ENCODE measurements around the gene LIPM. TPM values are rescaled to one million over a fixed set of nuclear protein-coding genes. Genes with fewer than 3 reads are reported as not detected.
A peak's percentile ranks its signal among the peaks of the same experiment; 100 is the strongest.

LIPM gene
- total and polyA plus RNA-seq, 8 donors: 0.14 TPM; not detected in 7

DNA sequence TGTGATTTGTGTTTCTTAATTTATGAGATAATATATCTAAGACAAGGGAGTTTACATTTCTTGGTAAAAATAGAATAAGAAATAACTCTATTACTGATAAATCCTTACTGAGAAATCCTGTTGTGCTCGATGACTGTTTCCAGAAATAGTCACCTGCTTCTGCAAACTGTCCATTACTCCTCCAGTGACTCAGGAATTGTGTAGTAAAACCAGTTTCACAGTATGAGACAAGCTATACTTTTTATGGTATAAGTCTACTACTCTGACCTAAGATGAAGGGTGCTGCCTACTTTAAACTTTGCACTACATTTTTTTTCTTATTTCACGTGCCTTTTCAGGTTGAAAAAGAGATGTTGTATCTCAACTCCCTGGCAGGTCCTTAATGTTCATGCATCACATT, 56.0 kb downstream of the LIPM start:
- DNase-seq: no peak
- H3K36me3 ChIP-seq: no peaks in the 10 kb centered on the region
- intact Hi-C loops (cut with DNase I): no loop called here
- ATAC-seq: peak; percentile 54
- H3K9me3 ChIP-seq: no peaks in the 10 kb centered on the region
- no peaks in the 10 kb centered on the region for H3K27me3 ChIP-seq
- no peak overlapping the region for H3K4me3 ChIP-seq
- TF ChIP-seq, protein P1, sequence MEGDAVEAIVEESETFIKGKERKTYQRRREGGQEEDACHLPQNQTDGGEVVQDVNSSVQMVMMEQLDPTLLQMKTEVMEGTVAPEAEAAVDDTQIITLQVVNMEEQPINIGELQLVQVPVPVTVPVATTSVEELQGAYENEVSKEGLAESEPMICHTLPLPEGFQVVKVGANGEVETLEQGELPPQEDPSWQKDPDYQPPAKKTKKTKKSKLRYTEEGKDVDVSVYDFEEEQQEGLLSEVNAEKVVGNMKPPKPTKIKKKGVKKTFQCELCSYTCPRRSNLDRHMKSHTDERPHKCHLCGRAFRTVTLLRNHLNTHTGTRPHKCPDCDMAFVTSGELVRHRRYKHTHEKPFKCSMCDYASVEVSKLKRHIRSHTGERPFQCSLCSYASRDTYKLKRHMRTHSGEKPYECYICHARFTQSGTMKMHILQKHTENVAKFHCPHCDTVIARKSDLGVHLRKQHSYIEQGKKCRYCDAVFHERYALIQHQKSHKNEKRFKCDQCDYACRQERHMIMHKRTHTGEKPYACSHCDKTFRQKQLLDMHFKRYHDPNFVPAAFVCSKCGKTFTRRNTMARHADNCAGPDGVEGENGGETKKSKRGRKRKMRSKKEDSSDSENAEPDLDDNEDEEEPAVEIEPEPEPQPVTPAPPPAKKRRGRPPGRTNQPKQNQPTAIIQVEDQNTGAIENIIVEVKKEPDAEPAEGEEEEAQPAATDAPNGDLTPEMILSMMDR (IDR thresholded peaks at IDR 0.05): no peak
- no peak overlapping the region for H3K27ac ChIP-seq
- peaks cover 0 to 47% of the 10 kb centered on the region in 2 donors for H3K4me1 ChIP-seq

GRCh38 chr10:88861036-88861435, 58.5 kb downstream of the LIPM start:
- Histone ChIP-seq H3K4me3 (no peak overlapping the region), H3K27me3 (no peaks in the 10 kb centered on the region), H3K27ac (peak overlapping the region in 1 of 2 donors; percentile 54), H3K36me3 (no peaks in the 10 kb centered on the region), H3K9me3 (no peaks in the 10 kb centered on the region), H3K4me1 (peaks cover 0 to 36% of the 10 kb centered on the region in 2 donors)
- intact Hi-C loops (cut with DNase I): no loop called here
- no peak for DNase-seq
- TF ChIP-seq, protein P1 (IDR thresholded peaks at IDR 0.05): no peak
- no peak for ATAC-seq

GRCh38 chr10:88865281-88865876, 62.8 kb downstream of the LIPM start:
- peak; percentile 59 for ATAC-seq
- Histone ChIP-seq H3K4me3 (no peak overlapping the region), H3K27me3 (no peaks in the 10 kb centered on the region), H3K36me3 (no peaks in the 10 kb centered on the region), H3K27ac (no peak overlapping the region), H3K4me1 (peaks cover 0 to 17% of the 10 kb centered on the region in 2 donors), H3K9me3 (no peaks in the 10 kb centered on the region)
- DNase-seq: peak in 1 of 4 donors; percentile 45
- TF ChIP-seq, protein P1 (IDR thresholded peaks at IDR 0.05): peak; percentile 13 to 18
- intact Hi-C loops (cut with DNase I): no loop called here

DNA sequence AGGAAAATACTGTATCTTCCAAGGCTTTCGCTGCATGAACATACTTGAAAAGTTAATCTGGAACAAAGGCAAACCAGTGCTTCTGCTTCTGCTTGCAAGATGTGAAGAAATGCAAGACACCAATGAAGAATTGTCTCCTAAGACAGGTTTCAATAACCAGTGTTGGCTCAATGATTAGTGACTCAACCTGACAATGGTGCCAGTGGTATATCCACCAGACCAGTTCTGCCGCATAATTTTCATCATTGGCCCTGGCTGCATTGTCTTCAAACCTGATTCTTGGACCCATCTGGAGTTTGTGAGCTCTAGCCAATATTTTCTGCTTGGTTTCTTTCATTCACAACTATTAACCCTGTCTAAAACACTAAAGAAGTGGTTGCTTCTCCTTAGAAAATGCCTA, 63.9 kb downstream of the LIPM start:
- intact Hi-C loops (cut with DNase I): no loop called here
- H3K27ac ChIP-seq: no peak overlapping the region
- TF ChIP-seq, protein P1 (IDR thresholded peaks at IDR 0.05): no peak
- H3K9me3 ChIP-seq: no peaks in the 10 kb centered on the region
- H3K36me3 ChIP-seq: no peaks in the 10 kb centered on the region
- H3K4me1 ChIP-seq: peaks cover 0 to 7% of the 10 kb centered on the region in 2 donors
- no peak overlapping the region for H3K4me3 ChIP-seq
- H3K27me3 ChIP-seq: no peaks in the 10 kb centered on the region
- no peak for ATAC-seq
- DNase-seq: no peak

GRCh38 chr10:88870089-88870488, 67.6 kb downstream of the LIPM start:
- Histone ChIP-seq H3K36me3 (no peaks in the 10 kb centered on the region), H3K4me1 (peaks cover 0 to 4% of the 10 kb centered on the region in 2 donors), H3K27ac (no peak overlapping the region), H3K27me3 (no peaks in the 10 kb centered on the region), H3K9me3 (no peaks in the 10 kb centered on the region), H3K4me3 (no peak overlapping the region)
- ATAC-seq: no peak
- no peak for DNase-seq
- TF ChIP-seq, protein P1 (IDR thresholded peaks at IDR 0.05): no peak
- intact Hi-C loops (cut with DNase I): no loop called here

Other genes starting within 250 kb of the LIPM start
- 1 to 10 TPM; 5.8 to 8.8 TPM for gene RNLS, start 219.4 kb upstream of the LIPM start, total RNA-seq
- gene RNLS, start 219.4 kb upstream of the LIPM start, polyA plus RNA-seq (ENCODE audit: insufficient read length in 6 of 6): 1 to 10 TPM; 4.1 to 7.3 (median 4.6) TPM
- gene LIPJ, start 216.0 kb upstream of the LIPM start, total RNA-seq: not detected
- under 1 TPM; 0.07 to 0.41 (median 0.23) TPM for gene LIPJ, start 216.0 kb upstream of the LIPM start, polyA plus RNA-seq (ENCODE audit: insufficient read length in 6 of 6)
- gene LIPF, start 138.3 kb upstream of the LIPM start, total RNA-seq: not detected
- under 1 TPM in 3 of 6 donors, not detected in 3; 0.24 to 0.51 (median 0.38) TPM for gene LIPF, start 138.3 kb upstream of the LIPM start, polyA plus RNA-seq (ENCODE audit: insufficient read length in 6 of 6)
- gene LIPK, start 96.5 kb upstream of the LIPM start, total RNA-seq: not detected
- not detected for gene LIPK, start 96.5 kb upstream of the LIPM start, polyA plus RNA-seq (ENCODE audit: insufficient read length in 6 of 6)
- gene LIPN, start 42.7 kb upstream of the LIPM start, total RNA-seq: 1 to 10 TPM in 1 of 2 donors, not detected in 1; 1.2 TPM
- not detected for gene LIPN, start 42.7 kb upstream of the LIPM start, polyA plus RNA-seq (ENCODE audit: insufficient read length in 6 of 6)
- 1 to 10 TPM; 5.1 to 8.9 TPM for gene ANKRD22, start 49.1 kb downstream of the LIPM start, total RNA-seq
- gene ANKRD22, start 49.1 kb downstream of the LIPM start, polyA plus RNA-seq (ENCODE audit: insufficient read length in 6 of 6): 1 to 10 TPM in 1 of 6 donors, under 1 TPM in 5; 0.13 to 1.1 (median 0.82) TPM
- gene STAMBPL1, start 77.5 kb downstream of the LIPM start, total RNA-seq: 10 to 100 TPM in 1 of 2 donors, 1 to 10 TPM in 1; 9.9 to 11.4 TPM
- 10 to 100 TPM in 4 of 6 donors, 1 to 10 TPM in 2; 7.5 to 13.4 (median 12.1) TPM for gene STAMBPL1, start 77.5 kb downstream of the LIPM start, polyA plus RNA-seq (ENCODE audit: insufficient read length in 6 of 6)
- 100 to 1,000 TPM; 472 to 558 TPM for gene ACTA2, start 150.0 kb downstream of the LIPM start, total RNA-seq
- 100 to 1,000 TPM; 415 to 612 (median 489) TPM for gene ACTA2, start 150.0 kb downstream of the LIPM start, polyA plus RNA-seq (ENCODE audit: insufficient read length in 6 of 6)
- 10 to 100 TPM; 47.1 to 76.4 TPM for gene FAS, start 188.1 kb downstream of the LIPM start, total RNA-seq
- gene FAS, start 188.1 kb downstream of the LIPM start, polyA plus RNA-seq (ENCODE audit: insufficient read length in 6 of 6): 10 to 100 TPM; 15.1 to 31.3 (median 22.1) TPM

All from left lung (tissue), 10 donors.